ENCODE measurements around the gene ARID5B. TPM values are rescaled to one million over a fixed set of nuclear protein-coding genes. Genes with fewer than 3 reads are reported as not detected.
A peak's percentile ranks its signal among the peaks of the same experiment; 100 is the strongest.

Gene ARID5B
- total and polyA plus RNA-seq, 2 donors (not counting 1 experiment from before 2014, with no cell fraction given) = 22.4 to 237 TPM

DNA sequence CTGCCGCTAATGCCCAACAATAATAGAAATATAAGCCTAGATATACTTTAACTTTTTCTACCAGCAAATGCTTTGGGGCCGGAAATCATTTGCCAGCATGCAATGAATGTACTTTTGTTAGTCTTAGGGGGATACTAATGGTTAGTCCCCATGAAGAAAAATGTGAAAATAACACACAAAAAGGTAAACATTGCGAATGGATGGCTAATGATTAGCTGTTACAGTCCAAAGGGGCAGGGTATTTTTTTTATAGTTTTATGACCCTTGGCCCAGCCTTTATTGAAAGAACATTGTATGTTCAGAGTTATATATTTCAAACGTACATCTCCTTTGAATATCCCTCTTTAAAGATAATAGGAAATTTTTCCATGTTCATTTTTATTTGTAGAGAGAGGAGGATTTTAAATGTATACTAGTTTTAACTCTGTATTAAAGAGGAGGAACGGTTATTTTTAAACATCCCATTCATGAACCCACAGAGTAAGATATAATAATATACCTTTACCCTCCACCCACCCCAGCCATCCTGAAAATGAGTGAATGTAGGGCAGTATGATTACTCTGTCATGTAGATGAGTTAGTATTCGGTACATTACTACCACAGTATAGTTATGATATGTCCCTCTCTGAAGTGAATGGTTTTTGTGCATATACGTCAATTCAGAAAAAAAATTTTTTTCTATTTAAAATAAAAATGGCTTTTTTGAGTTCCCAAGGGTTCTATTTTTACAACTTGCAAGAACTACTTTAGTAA, 63.6 kb downstream of the ARID5B start:
- Mint-ChIP-seq H3K27ac (no peak overlapping the region), H3K4me3 (no peak overlapping the region), H3K4me1 (peaks cover 74% of the 10 kb centered on the region), H3K27me3 (no peaks in the 10 kb centered on the region), H3K9me3 (ENCODE audit: insufficient read depth) (no peaks in the 10 kb centered on the region)
- Histone ChIP-seq H4K20me1 (ENCODE audit: control insufficient read depth, insufficient read depth, low read length, poor library complexity, severe bottlenecking) (no peaks in the 10 kb centered on the region), H3K27me3 (replicated peaks in 1 of 4; ENCODE audit: control extremely low read depth in 1 of 4, control insufficient read depth in 3 of 4, insufficient read depth in 4 of 4, low read length in 3 of 4) (no peaks in the 10 kb centered on the region), H3K4me1 (ENCODE audit: control insufficient read depth in 2 of 2, insufficient read depth in 2 of 2, low read length in 2 of 2) (peaks cover 55 to 62% of the 10 kb centered on the region in 2 donors), H3K79me2 (ENCODE audit: control insufficient read depth, insufficient read depth, low read length) (peaks cover 97% of the 10 kb centered on the region), H3K4me3 (ENCODE audit: control extremely low read depth in 1 of 5, extremely low read depth in 1 of 5, insufficient read depth in 1 of 5, low read depth in 2 of 5, low read length in 4 of 5) (peak overlapping the region in 1 of 5 experiments; percentile 12), H3K9ac (ENCODE audit: low read length) (no peak overlapping the region), H2AFZ (ENCODE audit: insufficient read depth, low read depth, low read length, poor library complexity, severe bottlenecking) (no peak overlapping the region), H3K36me3 (replicated peaks in 1 of 2; ENCODE audit: control extremely low read depth in 1 of 2, control insufficient read depth in 1 of 2, extremely low read depth in 1 of 2, insufficient read depth in 2 of 2, low read length in 1 of 2) (peaks cover 9 to 45% of the 10 kb centered on the region in 2 experiments), H3K4me2 (replicated peaks; ENCODE audit: low read depth, low read length, poor library complexity, severe bottlenecking) (peak overlapping the region; percentile 49), H3K27ac (ENCODE audit: low read length in 2 of 2) (peak overlapping the region in 1 of 2 donors; percentile 69), H3K9me3 (ENCODE audit: control extremely low read depth in 1 of 3, control insufficient read depth in 2 of 3, insufficient read depth in 1 of 3, low read length in 2 of 3) (no peaks in the 10 kb centered on the region)
- no peak for DNase-seq
- intact Hi-C loops (cut with micrococcal nuclease) = loop anchor here (1.0 to 5.0 kb wide), 4 partner anchors 9 to 37 kb away; no protein-coding TSS in a partner anchor
- ChIA-PET POLR2A (interaction anchor here (1.3 kb wide), 1 partner anchor 15 kb away, joined by 3 read pairs; no protein-coding TSS in a partner anchor), CTCF (interaction anchor here (1.1 to 1.6 kb wide), 4 partner anchors 9 to 280 kb away, joined by 3 to 5 read pairs (median 4); no protein-coding TSS in a partner anchor)
- no peak for TF ChIP-seq EZH2 (IDR thresholded peaks at IDR 0.05; ENCODE audit: borderline replicate concordance, insufficient read depth, low read depth, low read length, poor library complexity, severe bottlenecking)
- TF ChIP-seq, protein P1, sequence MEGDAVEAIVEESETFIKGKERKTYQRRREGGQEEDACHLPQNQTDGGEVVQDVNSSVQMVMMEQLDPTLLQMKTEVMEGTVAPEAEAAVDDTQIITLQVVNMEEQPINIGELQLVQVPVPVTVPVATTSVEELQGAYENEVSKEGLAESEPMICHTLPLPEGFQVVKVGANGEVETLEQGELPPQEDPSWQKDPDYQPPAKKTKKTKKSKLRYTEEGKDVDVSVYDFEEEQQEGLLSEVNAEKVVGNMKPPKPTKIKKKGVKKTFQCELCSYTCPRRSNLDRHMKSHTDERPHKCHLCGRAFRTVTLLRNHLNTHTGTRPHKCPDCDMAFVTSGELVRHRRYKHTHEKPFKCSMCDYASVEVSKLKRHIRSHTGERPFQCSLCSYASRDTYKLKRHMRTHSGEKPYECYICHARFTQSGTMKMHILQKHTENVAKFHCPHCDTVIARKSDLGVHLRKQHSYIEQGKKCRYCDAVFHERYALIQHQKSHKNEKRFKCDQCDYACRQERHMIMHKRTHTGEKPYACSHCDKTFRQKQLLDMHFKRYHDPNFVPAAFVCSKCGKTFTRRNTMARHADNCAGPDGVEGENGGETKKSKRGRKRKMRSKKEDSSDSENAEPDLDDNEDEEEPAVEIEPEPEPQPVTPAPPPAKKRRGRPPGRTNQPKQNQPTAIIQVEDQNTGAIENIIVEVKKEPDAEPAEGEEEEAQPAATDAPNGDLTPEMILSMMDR (IDR thresholded peaks at IDR 0.05) = no peak
- no peak for ATAC-seq (ENCODE audit: low read depth)
- WGBS (ENCODE audit: insufficient coverage) = no CpG with 5 or more reads among the region's 7 CpGs

Data from B cell (primary cell).